Epithelial cell of esophagus (primary cell): Measurements from ENCODE around the gene CNEP1R1.

Experiments
- DNase-seq: peaks from one replicate; pipeline ENCODE4 v3.0.0; 2010; ENCODE audit warnings: low read depth
- H3K4me3 ChIP-seq: 2 replicates; pipeline ENCODE4 v1.5.1; 2011; ENCODE audit warnings: mild to moderate bottlenecking, low read length, control low read depth
- CTCF ChIP-seq: IDR thresholded peaks from 2 replicates; pipeline ENCODE4 v1.5.1; 2011; ENCODE audit warnings: low read depth, mild to moderate bottlenecking, low read length, control low read depth, inconsistent platforms; ENCODE audit not compliant: insufficient read depth; ENCODE audit errors: missing control alignments

CNEP1R1 gene

GRCh38 chr16:50066482-50067289 lies 41.7 kb downstream of the CNEP1R1 start:
- peak overlapping the region; percentile 88 for H3K4me3 ChIP-seq
- TF ChIP-seq CTCF = no peak
- no peak for DNase-seq

GRCh38 chr16:50067290-50067853 lies 42.3 kb downstream of the CNEP1R1 start:
- DNase-seq = peak; percentile 55
- peak; percentile 50 for TF ChIP-seq CTCF
- H3K4me3 ChIP-seq = peak overlapping the region; percentile 88

- TF ChIP-seq CTCF = no peak
- H3K4me3 ChIP-seq = no peak overlapping the region
- DNase-seq = no peak
These were observed 43.5 kb downstream of the CNEP1R1 start for GRCh38 chr16:50068550-50068949.

- no peak for DNase-seq
- no peak overlapping the region for H3K4me3 ChIP-seq
- TF ChIP-seq CTCF = no peak
These were observed 44.0 kb downstream of the CNEP1R1 start for GRCh38 chr16:50069060-50069459.

GRCh38 chr16:50071075-50071671 lies 46.1 kb downstream of the CNEP1R1 start:
- no peak for TF ChIP-seq CTCF
- DNase-seq = no peak
- no peak overlapping the region for H3K4me3 ChIP-seq

GRCh38 chr16:50072730-50073129 lies 47.7 kb downstream of the CNEP1R1 start:
- no peak for DNase-seq
- no peak overlapping the region for H3K4me3 ChIP-seq
- TF ChIP-seq CTCF = no peak
